Natural killer cell treated with Interleukin-12 subunit alpha and Interleukin-12 subunit beta and Interleukin-15 and Interleukin-18, amount 100 ng/mL, for 72 hours (primary cell): ENCODE data around the gene TMEM164. TPM values are rescaled to one million over a fixed set of nuclear protein-coding genes. Genes with fewer than 3 reads are reported as not detected.

Source experiments
- ATAC-seq, 2 donors: fragments of 150-1000 bp; cut with Tn5 transposase in 1 of 2; sonication (Bioruptor Pico), chemical (Tn5 transposase) in 1 of 2; 2 replicates each; pipeline ENCODE4 v1.10.0; 2021
- DNase-seq: peaks from one replicate; pipeline ENCODE4 v3.0.0; 2022; ENCODE audit warnings: low spot score
- H3K27ac Mint-ChIP-seq, 2 donors: 1 replicate in 1 of 2; 2 replicates in 1 of 2; pipeline ENCODE4 v1.8.0; 2022; ENCODE audit warnings: mixed read lengths in 2 of 2, mild to moderate bottlenecking in 1 of 2, moderate library complexity in 1 of 2
- H3K27me3 Mint-ChIP-seq, 2 donors: 1 replicate in 1 of 2; 2 replicates in 1 of 2; pipeline ENCODE4 v1.8.0; 2022; ENCODE audit warnings: mixed read lengths in 2 of 2
- H3K36me3 Mint-ChIP-seq: one replicate; pipeline ENCODE4 v1.8.0; 2022; ENCODE audit warnings: mixed read lengths
- H3K4me1 Mint-ChIP-seq, 2 donors: 1 replicate in 1 of 2; 2 replicates in 1 of 2; pipeline ENCODE4 v1.8.0; 2022; ENCODE audit warnings: low read depth in 2 of 2, mixed read lengths in 2 of 2, mild to moderate bottlenecking in 1 of 2
- H3K4me3 Mint-ChIP-seq: one replicate; pipeline ENCODE4 v1.8.0; 2022; ENCODE audit warnings: mixed read lengths
- H3K9me3 Mint-ChIP-seq: 2 replicates; pipeline ENCODE4 v1.8.0; 2022; ENCODE audit warnings: mixed read lengths
- total RNA-seq, 2 donors: library from RNA; stranded (reverse); gene quantifications; one replicate each; pipeline ENCODE4 v1.2.3, GENCODE V29; 2022

Gene TMEM164
- total RNA-seq, 2 donors from 2014 or later, result 29.6 to 41.0 TPM

DNA sequence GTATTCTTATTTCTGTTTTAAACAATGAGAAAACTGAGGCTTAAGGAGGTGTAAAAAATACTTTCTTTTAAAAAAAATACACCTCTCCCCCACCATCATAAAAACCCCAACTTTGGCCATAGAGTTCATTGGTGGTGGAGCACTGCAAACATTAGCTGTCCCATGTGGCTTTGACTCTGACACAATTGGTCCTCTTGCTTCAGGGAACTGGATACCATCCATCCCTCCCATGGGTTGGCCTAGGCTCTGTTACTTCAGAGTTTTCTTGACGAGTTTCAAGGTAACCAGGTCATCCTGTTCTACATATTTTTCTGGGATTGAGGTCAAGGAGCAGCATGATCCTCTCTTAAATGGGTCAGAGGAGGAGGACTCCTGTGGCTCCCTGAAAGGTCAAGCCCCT lies 50.5 kb downstream of the TMEM164 start:
- H3K4me1 Mint-ChIP-seq, result peaks cover 11 to 15% of the 10 kb centered on the region in 2 donors
- H3K9me3 Mint-ChIP-seq, result peaks cover 3% of the 10 kb centered on the region
- DNase-seq, result no peak
- no peak overlapping the region for H3K4me3 Mint-ChIP-seq
- H3K36me3 Mint-ChIP-seq, result peaks cover 7% of the 10 kb centered on the region
- H3K27ac Mint-ChIP-seq, result no peak overlapping the region
- no peaks in the 10 kb centered on the region for H3K27me3 Mint-ChIP-seq
- no peak for ATAC-seq

- peaks cover 0 to 2% of the 10 kb centered on the region in 2 donors for H3K27me3 Mint-ChIP-seq
- ATAC-seq, result no peak
- H3K9me3 Mint-ChIP-seq, result peaks cover 3% of the 10 kb centered on the region
- H3K4me3 Mint-ChIP-seq, result no peak overlapping the region
- DNase-seq, result no peak
- H3K4me1 Mint-ChIP-seq, result peaks cover 10 to 11% of the 10 kb centered on the region in 2 donors
- peaks cover 7% of the 10 kb centered on the region for H3K36me3 Mint-ChIP-seq
- H3K27ac Mint-ChIP-seq, result no peak overlapping the region
These were observed 52.7 kb downstream of the TMEM164 start for GRCh38 chrX:110055616-110056015.

DNA sequence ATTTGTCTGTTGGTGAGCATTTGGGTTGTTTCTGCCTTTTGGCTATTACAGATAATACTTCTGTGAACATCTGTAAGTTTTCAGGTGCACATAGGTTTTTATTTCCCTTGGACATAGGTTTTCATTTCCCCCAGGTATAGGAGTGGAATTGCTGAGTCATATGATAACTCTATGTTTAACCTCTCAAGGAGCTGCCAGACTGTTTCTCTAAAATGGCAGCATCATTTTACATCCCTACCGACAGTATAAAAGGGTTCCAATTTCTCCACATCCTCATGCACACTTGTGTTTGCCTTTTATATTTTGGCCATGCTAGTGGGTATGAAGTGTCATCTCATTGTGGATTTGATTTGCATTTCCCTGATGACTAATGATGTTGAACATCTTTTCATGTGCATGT lies 53.5 kb downstream of the TMEM164 start:
- no peak for DNase-seq
- peaks cover 10 to 11% of the 10 kb centered on the region in 2 donors for H3K4me1 Mint-ChIP-seq
- H3K4me3 Mint-ChIP-seq, result no peak overlapping the region
- no peak overlapping the region for H3K27ac Mint-ChIP-seq
- no peak for ATAC-seq
- H3K27me3 Mint-ChIP-seq, result peaks cover 0 to 4% of the 10 kb centered on the region in 2 donors
- peaks cover 3% of the 10 kb centered on the region for H3K9me3 Mint-ChIP-seq
- peaks cover 7% of the 10 kb centered on the region for H3K36me3 Mint-ChIP-seq

DNA sequence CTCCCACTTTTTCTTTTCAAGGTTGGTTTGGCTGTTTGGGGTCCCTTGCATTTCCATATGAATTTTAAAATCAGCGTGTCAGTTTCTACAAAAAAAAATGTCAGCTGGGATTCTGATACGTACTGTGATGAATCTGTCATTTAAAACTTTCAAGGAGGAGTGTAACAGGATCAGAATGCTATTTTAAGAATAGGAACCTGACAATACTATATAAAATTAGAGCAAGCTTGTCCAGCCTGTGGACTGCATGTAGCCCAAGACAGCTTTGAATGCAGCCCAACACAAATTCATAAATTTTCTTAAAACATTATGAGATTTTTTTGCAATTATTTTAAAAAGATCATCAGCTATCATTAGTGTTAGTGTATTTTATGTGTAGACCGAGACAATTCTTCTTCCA lies 56.5 kb downstream of the TMEM164 start:
- no peak for ATAC-seq
- no peaks in the 10 kb centered on the region for H3K9me3 Mint-ChIP-seq
- H3K4me3 Mint-ChIP-seq, result no peak overlapping the region
- no peak for DNase-seq
- H3K36me3 Mint-ChIP-seq, result no peaks in the 10 kb centered on the region
- peaks cover 12 to 18% of the 10 kb centered on the region in 2 donors for H3K4me1 Mint-ChIP-seq
- peaks cover 0 to 7% of the 10 kb centered on the region in 2 donors for H3K27me3 Mint-ChIP-seq
- no peak overlapping the region for H3K27ac Mint-ChIP-seq

DNA sequence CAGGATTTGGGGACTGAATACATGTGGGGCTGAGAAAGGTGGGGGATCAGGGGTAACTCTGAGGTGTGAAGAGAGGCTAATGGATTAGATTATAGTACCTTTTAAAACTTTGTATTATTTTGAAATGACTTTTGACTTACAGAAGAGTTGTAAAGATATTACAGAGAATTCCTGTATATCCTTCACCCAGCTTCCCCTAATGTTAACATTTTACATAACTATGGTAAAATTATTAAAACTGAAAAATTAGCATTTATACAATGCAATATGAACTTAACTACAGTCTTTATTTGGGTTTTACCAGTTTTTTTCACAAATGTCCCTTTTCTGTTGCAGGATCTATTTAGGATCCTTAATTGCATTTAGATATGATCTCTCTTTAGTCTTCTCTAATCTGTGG lies 57.4 kb downstream of the TMEM164 start:
- Mint-ChIP-seq H3K36me3 (no peaks in the 10 kb centered on the region), H3K9me3 (no peaks in the 10 kb centered on the region), H3K27ac (no peak overlapping the region), H3K4me3 (no peak overlapping the region), H3K27me3 (peaks cover 0 to 7% of the 10 kb centered on the region in 2 donors), H3K4me1 (peaks cover 12 to 17% of the 10 kb centered on the region in 2 donors)
- DNase-seq, result no peak
- no peak for ATAC-seq

DNA sequence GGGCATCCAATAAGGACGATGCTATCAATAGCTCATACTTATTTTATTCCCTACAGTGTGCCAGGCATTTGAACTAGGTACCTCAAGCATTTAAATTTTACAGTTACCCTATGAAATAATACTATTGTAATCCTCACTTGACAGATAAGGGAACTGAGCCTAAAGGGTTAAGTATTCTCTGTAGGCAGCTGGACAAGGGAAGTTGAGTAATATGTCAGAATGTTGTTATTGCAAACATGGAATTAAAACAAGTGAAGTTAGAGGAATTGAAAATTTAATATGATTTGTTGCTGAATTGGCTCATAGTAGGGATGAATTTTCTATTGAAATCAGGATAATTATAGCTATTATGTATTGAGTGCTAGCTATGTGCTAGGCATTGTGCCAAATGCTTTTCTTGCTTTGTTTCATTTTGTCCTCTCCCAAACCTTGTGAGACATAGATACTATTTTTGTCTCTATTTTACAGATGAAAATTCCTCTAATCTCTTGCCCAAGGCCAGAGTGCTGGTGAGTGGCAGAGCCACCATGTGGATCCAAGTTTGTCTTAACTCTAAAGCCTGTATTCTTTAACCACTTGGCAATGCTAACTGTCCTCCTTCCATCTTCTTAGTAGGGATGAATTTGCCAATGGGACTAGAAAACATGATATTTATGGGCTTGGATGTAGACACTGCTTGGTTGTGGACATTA lies 58.1 kb downstream of the TMEM164 start:
- no peaks in the 10 kb centered on the region for H3K36me3 Mint-ChIP-seq
- no peaks in the 10 kb centered on the region for H3K9me3 Mint-ChIP-seq
- no peak for DNase-seq
- peaks cover 8 to 12% of the 10 kb centered on the region in 2 donors for H3K4me1 Mint-ChIP-seq
- no peak overlapping the region for H3K4me3 Mint-ChIP-seq
- H3K27me3 Mint-ChIP-seq, result peaks cover 0 to 7% of the 10 kb centered on the region in 2 donors
- H3K27ac Mint-ChIP-seq, result no peak overlapping the region
- ATAC-seq, result no peak

GRCh38 chrX:110062919-110063318 lies 60.0 kb downstream of the TMEM164 start:
- Mint-ChIP-seq H3K4me1 (peaks cover 2 to 12% of the 10 kb centered on the region in 2 donors), H3K36me3 (no peaks in the 10 kb centered on the region), H3K27me3 (peaks cover 0 to 7% of the 10 kb centered on the region in 2 donors), H3K4me3 (no peak overlapping the region), H3K9me3 (no peaks in the 10 kb centered on the region), H3K27ac (no peak overlapping the region)
- DNase-seq (no peak), ATAC-seq (no peak)

DNA sequence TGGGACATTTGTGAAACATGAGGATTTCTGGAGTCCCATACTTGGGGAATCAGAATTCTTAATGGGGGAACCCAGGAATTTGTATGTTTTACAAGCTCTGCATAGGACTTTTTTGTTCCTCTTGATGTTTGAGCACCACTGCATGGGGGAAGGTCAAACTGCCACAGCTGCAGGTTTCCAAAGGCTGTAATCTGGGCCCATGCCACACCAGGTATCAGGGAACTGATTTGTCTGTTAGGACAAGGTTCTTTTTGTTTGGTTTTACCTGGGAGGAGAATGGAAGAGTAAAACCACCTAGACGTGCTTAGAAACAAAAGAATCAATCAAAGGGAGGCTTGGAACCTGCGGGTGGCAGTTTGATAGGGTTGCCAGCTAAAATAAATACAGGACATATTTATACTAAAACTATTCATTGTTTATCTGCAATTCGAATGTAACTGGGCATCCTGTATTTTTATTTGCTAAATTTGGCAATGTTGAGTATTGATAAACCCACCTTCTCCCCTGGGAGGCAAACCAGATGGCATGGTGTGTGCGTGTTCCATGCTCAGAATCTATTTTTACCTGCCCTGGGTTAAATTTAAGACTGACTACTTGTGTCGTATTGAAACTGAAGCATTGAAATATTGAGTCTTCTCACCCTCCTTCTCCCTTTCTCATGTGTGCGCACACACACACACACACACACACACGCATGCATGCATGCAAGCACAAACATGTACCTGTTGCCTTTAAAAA lies 63.7 kb downstream of the TMEM164 start:
- Mint-ChIP-seq H3K4me1 (peaks cover 2 to 7% of the 10 kb centered on the region in 2 donors), H3K9me3 (no peaks in the 10 kb centered on the region), H3K4me3 (no peak overlapping the region), H3K27me3 (peaks cover 0 to under 1% of the 10 kb centered on the region in 2 donors), H3K36me3 (no peaks in the 10 kb centered on the region), H3K27ac (no peak overlapping the region)
- ATAC-seq, result no peak
- DNase-seq, result no peak

- no peak overlapping the region for H3K4me3 Mint-ChIP-seq
These were observed 68.1 kb downstream of the TMEM164 start for GRCh38 chrX:110070970-110071369.

GRCh38 chrX:110081320-110081719 lies 78.4 kb downstream of the TMEM164 start:
- Mint-ChIP-seq H3K27ac (no peak overlapping the region), H3K36me3 (peaks cover 6% of the 10 kb centered on the region), H3K4me1 (peaks cover 3 to 11% of the 10 kb centered on the region in 2 donors), H3K27me3 (no peaks in the 10 kb centered on the region), H3K9me3 (no peaks in the 10 kb centered on the region), H3K4me3 (no peak overlapping the region)
- ATAC-seq (no peak), DNase-seq (no peak)

More at GRCh38 chrX:110070970-110071369, 68.1 kb downstream of the TMEM164 start:
- ATAC-seq (no peak), DNase-seq (no peak)
- Mint-ChIP-seq H3K27me3 (no peaks in the 10 kb centered on the region), H3K9me3 (no peaks in the 10 kb centered on the region), H3K4me1 (peaks cover 0 to under 1% of the 10 kb centered on the region in 2 donors), H3K36me3 (peaks cover 15% of the 10 kb centered on the region), H3K27ac (no peak overlapping the region)

DNA sequence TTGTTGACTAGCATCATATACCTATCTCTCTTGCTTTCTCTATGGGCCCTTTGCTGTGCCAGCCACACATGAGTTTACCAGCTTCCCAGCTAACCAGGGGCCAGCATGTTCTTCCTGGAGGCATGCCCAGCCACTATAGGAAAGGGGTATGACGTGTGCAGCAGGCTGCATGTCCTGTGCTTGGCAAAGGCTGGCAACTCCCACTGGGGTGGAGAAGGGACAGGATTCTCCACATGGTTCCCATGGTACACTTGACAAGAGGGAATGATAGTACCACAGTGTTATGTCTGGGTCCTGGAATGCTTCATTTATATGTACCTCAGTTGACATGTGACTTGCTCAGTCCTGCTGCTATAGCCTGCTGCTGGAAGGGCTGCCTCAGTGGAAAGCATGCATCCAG lies 78.8 kb downstream of the TMEM164 start:
- Mint-ChIP-seq H3K9me3 (no peaks in the 10 kb centered on the region), H3K36me3 (peaks cover 2% of the 10 kb centered on the region), H3K27me3 (no peaks in the 10 kb centered on the region), H3K27ac (no peak overlapping the region), H3K4me1 (peaks cover 3 to 11% of the 10 kb centered on the region in 2 donors), H3K4me3 (no peak overlapping the region)
- DNase-seq (no peak), ATAC-seq (peak in 1 of 2 donors; percentile 36)

DNA sequence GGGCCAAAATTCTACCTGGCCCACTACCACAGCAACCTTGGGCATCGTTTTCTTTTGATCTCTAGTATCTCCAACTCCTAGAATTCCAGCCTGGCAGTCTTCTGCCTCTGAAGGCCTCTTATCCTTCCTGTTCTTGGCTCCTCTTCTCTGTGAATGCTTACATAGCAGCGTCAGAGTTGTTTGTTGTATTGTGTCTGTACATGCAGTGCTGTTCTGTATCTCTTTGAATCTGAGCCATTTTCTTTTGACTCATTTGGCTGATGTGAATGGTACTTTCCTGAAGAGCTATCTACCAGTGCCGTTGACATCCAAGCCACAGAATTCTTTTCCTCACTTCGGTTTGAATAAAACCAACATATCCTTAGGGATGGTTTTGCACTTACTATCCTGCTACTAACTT lies 79.2 kb downstream of the TMEM164 start:
- DNase-seq (no peak), ATAC-seq (no peak)
- H3K4me1 Mint-ChIP-seq, result peaks cover 5 to 15% of the 10 kb centered on the region in 2 donors
- no peaks in the 10 kb centered on the region for H3K9me3 Mint-ChIP-seq
- H3K4me3 Mint-ChIP-seq, result no peak overlapping the region
- no peaks in the 10 kb centered on the region for H3K27me3 Mint-ChIP-seq
- H3K36me3 Mint-ChIP-seq, result no peaks in the 10 kb centered on the region
- no peak overlapping the region for H3K27ac Mint-ChIP-seq

DNA sequence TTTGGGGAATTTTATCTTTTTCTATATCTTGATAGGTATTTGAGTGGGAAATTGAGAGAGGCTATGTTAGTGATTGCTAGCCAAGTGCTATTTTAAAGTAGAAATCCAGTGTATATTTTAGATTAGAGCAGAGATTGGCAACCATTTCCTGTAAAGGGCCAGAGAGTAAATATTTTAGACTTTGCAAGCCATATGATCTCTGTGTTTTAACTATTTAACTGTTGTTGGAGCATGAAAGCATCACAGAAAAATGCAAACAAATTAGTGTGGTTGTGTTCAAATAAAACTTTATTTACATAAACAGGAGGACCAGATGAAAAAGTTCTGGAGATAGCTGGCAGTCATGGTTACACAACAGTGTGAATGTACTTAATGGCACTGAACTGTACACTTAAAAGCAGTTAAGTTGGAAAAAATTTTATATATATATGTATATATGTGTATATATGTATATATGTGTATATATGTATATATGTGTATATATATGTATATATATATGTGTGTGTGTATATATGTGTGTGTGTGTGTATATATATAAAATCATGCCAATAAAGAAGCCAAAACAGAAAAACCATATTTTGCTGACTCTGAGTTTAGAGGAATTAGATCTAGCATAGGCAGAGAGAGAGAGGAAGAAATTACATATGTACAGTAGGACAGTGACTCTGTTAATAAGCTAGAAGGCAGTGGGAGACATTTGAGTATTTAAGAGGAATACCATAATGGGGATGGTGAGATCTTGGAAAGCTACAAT lies 83.4 kb downstream of the TMEM164 start:
- ATAC-seq, result no peak
- no peak for DNase-seq
- Mint-ChIP-seq H3K9me3 (no peaks in the 10 kb centered on the region), H3K4me3 (no peak overlapping the region), H3K27me3 (peaks cover 0 to 3% of the 10 kb centered on the region in 2 donors), H3K36me3 (no peaks in the 10 kb centered on the region), H3K4me1 (peaks cover 18 to 27% of the 10 kb centered on the region in 2 donors), H3K27ac (no peak overlapping the region)
